Fibroblast of lung (primary cell): Measurements from ENCODE around the gene KRTDAP.

ENCODE experiments used
- EZH2 ChIP-seq: IDR thresholded peaks from 2 replicates; pipeline ENCODE4 v1.5.1; 2012; ENCODE audit warnings: low read length, control low read depth, mild to moderate bottlenecking; ENCODE audit errors: missing control alignments
- TF ChIP-seq, protein P1 (sequence below), 2 donors: IDR thresholded peaks in 1 of 2; conservative IDR thresholded peaks in 1 of 2; 1 replicate in 1 of 2; 2 replicates in 1 of 2; pipeline ENCODE4 v1.5.1; 2011 to 2012; ENCODE audit warnings: low read length in 2 of 2, control low read depth in 1 of 2, inconsistent platforms in 1 of 2, low read depth in 1 of 2, mild to moderate bottlenecking in 1 of 2

DNA sequence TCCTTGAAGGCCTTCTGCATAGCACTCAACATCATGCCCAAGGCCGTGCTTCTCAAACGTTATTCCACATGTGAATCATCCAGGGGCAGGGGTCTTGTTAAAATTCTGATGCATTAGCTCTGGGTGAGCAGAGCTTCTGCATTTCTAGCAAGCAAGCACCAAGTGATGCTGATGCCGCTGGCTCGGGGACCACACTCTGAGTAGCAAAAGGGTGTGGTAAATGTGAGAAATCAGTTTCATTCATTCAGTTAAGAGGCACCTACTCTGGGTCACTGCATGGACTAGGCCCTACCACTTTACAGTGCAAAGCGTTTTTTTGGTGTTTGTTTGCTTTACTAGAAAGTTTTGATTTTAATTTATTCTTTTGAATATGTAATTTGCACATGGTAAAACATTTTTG lies 7.2 kb downstream of the KRTDAP start:
- TF ChIP-seq, protein P1, sequence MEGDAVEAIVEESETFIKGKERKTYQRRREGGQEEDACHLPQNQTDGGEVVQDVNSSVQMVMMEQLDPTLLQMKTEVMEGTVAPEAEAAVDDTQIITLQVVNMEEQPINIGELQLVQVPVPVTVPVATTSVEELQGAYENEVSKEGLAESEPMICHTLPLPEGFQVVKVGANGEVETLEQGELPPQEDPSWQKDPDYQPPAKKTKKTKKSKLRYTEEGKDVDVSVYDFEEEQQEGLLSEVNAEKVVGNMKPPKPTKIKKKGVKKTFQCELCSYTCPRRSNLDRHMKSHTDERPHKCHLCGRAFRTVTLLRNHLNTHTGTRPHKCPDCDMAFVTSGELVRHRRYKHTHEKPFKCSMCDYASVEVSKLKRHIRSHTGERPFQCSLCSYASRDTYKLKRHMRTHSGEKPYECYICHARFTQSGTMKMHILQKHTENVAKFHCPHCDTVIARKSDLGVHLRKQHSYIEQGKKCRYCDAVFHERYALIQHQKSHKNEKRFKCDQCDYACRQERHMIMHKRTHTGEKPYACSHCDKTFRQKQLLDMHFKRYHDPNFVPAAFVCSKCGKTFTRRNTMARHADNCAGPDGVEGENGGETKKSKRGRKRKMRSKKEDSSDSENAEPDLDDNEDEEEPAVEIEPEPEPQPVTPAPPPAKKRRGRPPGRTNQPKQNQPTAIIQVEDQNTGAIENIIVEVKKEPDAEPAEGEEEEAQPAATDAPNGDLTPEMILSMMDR (conservative IDR thresholded peaks at IDR 0.05 in 1 of 2, IDR thresholded peaks at IDR 0.05 in 1 of 2; ENCODE audit: low read depth in 1 of 2, low read length in 2 of 2) = no peak
- no peak for TF ChIP-seq EZH2
